ENCODE results near the gene LYRM1. TPM values are rescaled to one million over a fixed set of nuclear protein-coding genes. Genes with fewer than 3 reads are reported as not detected.

Gene LYRM1
- polyA plus RNA-seq, 1 donor from 2014 or later, result 125 TPM

DNA sequence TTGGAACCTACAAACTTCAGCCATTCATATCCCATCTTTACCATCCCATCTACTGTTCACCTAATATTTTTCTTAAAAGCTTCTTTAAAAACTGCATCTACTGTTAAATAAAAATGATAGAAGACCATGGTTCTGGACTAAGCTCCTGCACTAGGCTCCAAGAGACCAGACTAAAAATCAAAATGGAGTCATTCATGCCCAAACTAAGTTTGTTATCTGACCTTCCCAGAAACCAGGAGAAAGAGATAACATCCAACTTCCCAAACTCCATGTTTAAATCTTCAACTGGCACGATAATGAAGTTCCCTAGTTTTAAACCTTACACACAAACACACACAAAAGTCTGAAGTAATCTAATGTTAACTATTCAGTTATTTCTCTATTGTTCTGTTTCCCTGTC is 14.3 kb upstream of the LYRM1 start:
- Histone ChIP-seq H3K4me2 (ENCODE audit: low read length) (no peak overlapping the region), H4K20me1 (ENCODE audit: insufficient read depth) (no peaks in the 10 kb centered on the region), H3K9me3 (ENCODE audit: low read length) (no peaks in the 10 kb centered on the region), H2AFZ (ENCODE audit: low read depth, low read length) (no peak overlapping the region), H3K27ac (ENCODE audit: low read length) (no peak overlapping the region), H3K36me3 (ENCODE audit: insufficient read depth, low read length) (no peaks in the 10 kb centered on the region), H3F3A (ENCODE audit: insufficient read depth, low read length, poor library complexity, severe bottlenecking) (no peaks in the 10 kb centered on the region), H3K27me3 (ENCODE audit: insufficient read depth, low read depth, low read length) (no peaks in the 10 kb centered on the region), H3K79me2 (replicated peaks; ENCODE audit: insufficient read depth, low read length) (peaks cover 15% of the 10 kb centered on the region), H3K4me3 (ENCODE audit: low read length) (no peak overlapping the region), H3K9me2 (ENCODE audit: insufficient read depth, low read length) (no peaks in the 10 kb centered on the region), H3K9ac (ENCODE audit: low read length) (no peak overlapping the region)
- TF ChIP-seq EZH2 (IDR thresholded peaks at IDR 0.05; ENCODE audit: borderline replicate concordance, insufficient read depth, low read length, poor library complexity, severe bottlenecking) (no peak), POLR2AphosphoS5 (IDR thresholded peaks at IDR 0.05) (no peak), SMC3 (conservative IDR thresholded peaks at IDR 0.05; ENCODE audit: poor library complexity) (no peak), EP300 (conservative IDR thresholded peaks at IDR 0.05; ENCODE audit: poor library complexity, severe bottlenecking) (no peak), MXI1 (conservative IDR thresholded peaks at IDR 0.05; ENCODE audit: poor library complexity, severe bottlenecking) (no peak)

DNA sequence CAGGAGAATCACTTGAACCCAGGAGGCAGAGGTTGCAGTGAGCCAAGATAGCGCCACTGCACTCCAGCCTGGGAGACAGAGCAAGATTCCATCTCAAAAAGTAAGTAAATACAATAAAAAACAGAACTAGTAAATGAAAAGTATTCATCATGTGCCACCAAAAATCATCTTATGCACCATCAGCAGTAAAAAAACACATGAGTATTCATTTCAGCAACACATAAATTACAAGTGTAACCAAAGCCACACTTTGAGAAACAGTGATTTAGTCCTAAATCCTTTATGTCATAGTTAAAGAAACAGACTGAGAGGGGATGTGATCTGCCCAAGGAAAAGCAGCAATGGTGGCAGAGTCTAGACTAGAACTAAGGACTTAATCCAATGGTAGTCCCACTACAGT is 13.4 kb upstream of the LYRM1 start:
- TF ChIP-seq CTCF (IDR thresholded peaks at IDR 0.05; ENCODE audit: poor library complexity, severe bottlenecking), result no peak
- no peak for TF ChIP-seq MXI1 (conservative IDR thresholded peaks at IDR 0.05; ENCODE audit: poor library complexity, severe bottlenecking)
- no peak for TF ChIP-seq REST (IDR thresholded peaks at IDR 0.05; ENCODE audit: borderline replicate concordance)
- TF ChIP-seq EP300 (conservative IDR thresholded peaks at IDR 0.05; ENCODE audit: poor library complexity, severe bottlenecking), result no peak
- TF ChIP-seq TAF1 (IDR thresholded peaks at IDR 0.05; ENCODE audit: low read depth), result no peak
- TF ChIP-seq SMC3 (conservative IDR thresholded peaks at IDR 0.05; ENCODE audit: poor library complexity), result no peak
- no peak for TF ChIP-seq POLR2AphosphoS5 (IDR thresholded peaks at IDR 0.05)
- no peak for TF ChIP-seq EZH2 (IDR thresholded peaks at IDR 0.05; ENCODE audit: borderline replicate concordance, insufficient read depth, low read length, poor library complexity, severe bottlenecking)
- no peak for TF ChIP-seq RAD21 (conservative IDR thresholded peaks at IDR 0.05)
- H3K79me2 ChIP-seq (replicated peaks; ENCODE audit: insufficient read depth, low read length), result peaks cover 19% of the 10 kb centered on the region

More for the DNA sequence above, 13.4 kb upstream of the LYRM1 start:
- Histone ChIP-seq H3K9me2 (ENCODE audit: insufficient read depth, low read length) (no peaks in the 10 kb centered on the region), H3K27ac (ENCODE audit: low read length) (no peak overlapping the region), H3K9me3 (ENCODE audit: low read length) (no peaks in the 10 kb centered on the region), H3K4me3 (ENCODE audit: low read length) (no peak overlapping the region), H4K20me1 (ENCODE audit: insufficient read depth) (no peaks in the 10 kb centered on the region), H3F3A (ENCODE audit: insufficient read depth, low read length, poor library complexity, severe bottlenecking) (no peaks in the 10 kb centered on the region), H3K36me3 (ENCODE audit: insufficient read depth, low read length) (no peaks in the 10 kb centered on the region), H3K4me2 (ENCODE audit: low read length) (no peak overlapping the region), H2AFZ (ENCODE audit: low read depth, low read length) (no peak overlapping the region), H3K9ac (ENCODE audit: low read length) (no peak overlapping the region), H3K27me3 (ENCODE audit: insufficient read depth, low read depth, low read length) (no peaks in the 10 kb centered on the region)

Data from neural cell (in vitro differentiated cells).